ENCODE data around the gene POLR1B.
"Not testable (repeated sequence)": the region's sequence is repeated elsewhere in the genome, so short reads cannot be mapped to it uniquely, and the experiment has no call there.

DNA sequence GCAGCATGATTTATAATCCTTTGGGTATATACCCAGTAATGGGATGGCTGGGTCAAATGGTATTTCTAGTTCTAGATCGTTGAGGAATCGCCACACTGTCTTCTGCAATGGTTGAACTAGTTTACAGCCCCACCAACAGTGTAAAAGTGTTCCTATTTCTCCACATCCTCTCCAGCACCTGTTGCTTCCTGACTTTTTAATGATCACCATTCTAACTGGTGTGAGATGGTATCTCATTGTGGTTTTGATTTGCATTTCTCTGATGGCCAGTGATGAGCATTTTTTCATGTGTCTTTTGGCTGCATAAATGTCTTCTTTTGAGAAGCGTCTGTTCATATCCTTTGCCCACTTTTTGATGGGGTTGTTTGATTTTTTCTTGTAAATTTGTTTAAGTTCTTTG lies 18.0 kb upstream of the POLR1B start:
- TF ChIP-seq EZH2 (IDR thresholded peaks at IDR 0.05; ENCODE audit: low read depth), result not testable (repeated sequence)
- TF ChIP-seq, protein P1, sequence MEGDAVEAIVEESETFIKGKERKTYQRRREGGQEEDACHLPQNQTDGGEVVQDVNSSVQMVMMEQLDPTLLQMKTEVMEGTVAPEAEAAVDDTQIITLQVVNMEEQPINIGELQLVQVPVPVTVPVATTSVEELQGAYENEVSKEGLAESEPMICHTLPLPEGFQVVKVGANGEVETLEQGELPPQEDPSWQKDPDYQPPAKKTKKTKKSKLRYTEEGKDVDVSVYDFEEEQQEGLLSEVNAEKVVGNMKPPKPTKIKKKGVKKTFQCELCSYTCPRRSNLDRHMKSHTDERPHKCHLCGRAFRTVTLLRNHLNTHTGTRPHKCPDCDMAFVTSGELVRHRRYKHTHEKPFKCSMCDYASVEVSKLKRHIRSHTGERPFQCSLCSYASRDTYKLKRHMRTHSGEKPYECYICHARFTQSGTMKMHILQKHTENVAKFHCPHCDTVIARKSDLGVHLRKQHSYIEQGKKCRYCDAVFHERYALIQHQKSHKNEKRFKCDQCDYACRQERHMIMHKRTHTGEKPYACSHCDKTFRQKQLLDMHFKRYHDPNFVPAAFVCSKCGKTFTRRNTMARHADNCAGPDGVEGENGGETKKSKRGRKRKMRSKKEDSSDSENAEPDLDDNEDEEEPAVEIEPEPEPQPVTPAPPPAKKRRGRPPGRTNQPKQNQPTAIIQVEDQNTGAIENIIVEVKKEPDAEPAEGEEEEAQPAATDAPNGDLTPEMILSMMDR (conservative IDR thresholded peaks at IDR 0.05), result not testable (repeated sequence)

All from PC-9 (cell line).